IMR-90 (cell line): ENCODE measurements around the gene CD33. TPM values are rescaled to one million over a fixed set of nuclear protein-coding genes. Genes with fewer than 3 reads are reported as not detected.

Experiments used
- ATAC-seq: fragments of 200-7000 bp; cut with Tn5 transposase; 2 replicates; pipeline ENCODE4 v1.9.1; 2020; ENCODE audit warnings: low read depth, mild to moderate bottlenecking, moderate library complexity
- BruUV-seq: library from RNA; stranded (reverse); fragments of 400-500 nt; replicated peaks from 2 replicates; lab custom pipeline; 2021; lab: Mats Ljungman, UMichigan
- CTCF ChIA-PET: fragments of 300-600 bp; formaldehyde crosslinking; extraction: SDS; loops from one replicate; lab custom pipeline; 2021; ENCODE audit warnings: antibody characterized with exemption; lab: Yijun Ruan, JAX
- POLR2A ChIA-PET: fragments of 300-600 bp; sonication (Branson Sonifier 250); formaldehyde crosslinking; loops from one replicate; lab custom pipeline; 2022; ENCODE audit warnings: antibody characterized with exemption; ENCODE audit not compliant: unreplicated experiment; lab: Charles Lee
- DNase-seq: peaks from one replicate; pipeline ENCODE4 v3.0.0; 2013
- H2AFZ ChIP-seq: replicated peaks from 2 replicates; pipeline ENCODE3; 2013; ENCODE audit warnings: low read length, mild to moderate bottlenecking; ENCODE audit not compliant: poor library complexity
- H2AK5ac ChIP-seq: 2 replicates; pipeline ENCODE4 v1.6.1; 2013; ENCODE audit warnings: low read depth, low read length, inconsistent platforms
- H2AK9ac ChIP-seq: replicated peaks from 2 replicates; pipeline ENCODE3; 2013; ENCODE audit warnings: mild to moderate bottlenecking, low read depth, low read length, moderate library complexity; ENCODE audit not compliant: poor library complexity
- H2BK120ac ChIP-seq: 2 replicates; pipeline ENCODE4 v1.6.1; 2013; ENCODE audit warnings: low read depth, low read length, inconsistent platforms
- H2BK15ac ChIP-seq: 3 replicates; pipeline ENCODE4 v1.6.1; 2013; ENCODE audit warnings: low read depth, low read length, inconsistent platforms
- H2BK20ac ChIP-seq: 2 replicates; pipeline ENCODE4 v1.6.1; 2013; ENCODE audit warnings: low read depth, mild to moderate bottlenecking, inconsistent platforms, low read length, moderate library complexity
- H2BK5ac ChIP-seq: 2 replicates; pipeline ENCODE4 v1.6.1; 2013; ENCODE audit warnings: mild to moderate bottlenecking, low read depth, low read length, inconsistent platforms; ENCODE audit not compliant: poor library complexity, severe bottlenecking
- H3K14ac ChIP-seq: replicated peaks from 2 replicates; pipeline ENCODE4 v1.6.1; 2013; ENCODE audit warnings: low read depth, low read length, inconsistent platforms
- H3K18ac ChIP-seq: 2 replicates; pipeline ENCODE4 v1.6.1; 2013; ENCODE audit warnings: low read depth, low read length, control low read depth
- H3K23ac ChIP-seq: 2 replicates; pipeline ENCODE4 v1.6.1; 2013; ENCODE audit warnings: low read depth, low read length, inconsistent platforms
- H3K27ac ChIP-seq: 2 replicates; pipeline ENCODE4 v1.5.1; 2013; ENCODE audit warnings: mild to moderate bottlenecking, control low read depth, low read length; ENCODE audit not compliant: insufficient read depth
- H3K27me3 ChIP-seq: 2 replicates; pipeline ENCODE4 v1.6.1; 2013; ENCODE audit warnings: low read length; ENCODE audit not compliant: control insufficient read depth, insufficient read depth
- H3K36me3 ChIP-seq: 2 replicates; pipeline ENCODE4 v1.6.1; 2013; ENCODE audit warnings: low read length, mixed read lengths; ENCODE audit not compliant: control insufficient read depth, insufficient read depth
- H3K4ac ChIP-seq: 2 replicates; pipeline ENCODE4 v1.6.1; 2013; ENCODE audit warnings: low read depth, low read length, inconsistent platforms
- H3K4me1 ChIP-seq: 2 replicates; pipeline ENCODE4 v1.6.1; 2013; ENCODE audit warnings: low read length, mixed read lengths; ENCODE audit not compliant: control insufficient read depth, insufficient read depth
- H3K4me2 ChIP-seq: 2 replicates; pipeline ENCODE4 v1.6.1; 2013; ENCODE audit warnings: low read depth, mild to moderate bottlenecking, control low read depth, low read length, moderate library complexity
- H3K4me3 ChIP-seq: 2 replicates; pipeline ENCODE4 v1.5.1; 2013; ENCODE audit warnings: low read depth, mild to moderate bottlenecking, control low read depth, low read length, moderate library complexity; ENCODE audit not compliant: insufficient read depth
- H3K56ac ChIP-seq: 2 replicates; pipeline ENCODE4 v1.6.1; 2013; ENCODE audit warnings: low read length, inconsistent platforms; ENCODE audit not compliant: insufficient read depth; ENCODE audit errors: extremely low read depth
- H3K79me1 ChIP-seq, 2 experiments: 2 replicates each; pipeline ENCODE4 v1.6.1; 2013; ENCODE audit warnings: low read length in 2 of 2, inconsistent platforms in 1 of 2, low read depth in 1 of 2
- H3K9ac ChIP-seq: 2 replicates; pipeline ENCODE4 v1.6.1; 2013; ENCODE audit warnings: low read depth, low read length, control low read depth
- H3K9me1 ChIP-seq: 2 replicates; pipeline ENCODE4 v1.6.1; 2013; ENCODE audit warnings: low read length, inconsistent platforms; ENCODE audit not compliant: insufficient read depth
- H3K9me3 ChIP-seq: 2 replicates; pipeline ENCODE4 v1.6.1; 2013; ENCODE audit warnings: low read length; ENCODE audit not compliant: control insufficient read depth, insufficient read depth
- H4K20me1 ChIP-seq: 2 replicates; pipeline ENCODE4 v1.6.1; 2013; ENCODE audit warnings: low read length, inconsistent platforms; ENCODE audit not compliant: insufficient read depth
- H4K5ac ChIP-seq: 2 replicates; pipeline ENCODE4 v1.6.1; 2013; ENCODE audit warnings: mild to moderate bottlenecking, low read depth, low read length, control low read depth
- H4K8ac ChIP-seq, 2 experiments: 2 replicates each; pipeline ENCODE4 v1.6.1; 2013; ENCODE audit warnings: low read depth in 2 of 2, low read length in 2 of 2, control low read depth in 1 of 2, inconsistent platforms in 1 of 2
- H4K91ac ChIP-seq: 2 replicates; pipeline ENCODE4 v1.6.1; 2013; ENCODE audit warnings: low read depth, low read length, inconsistent platforms; ENCODE audit not compliant: insufficient read depth
- BHLHE40 ChIP-seq: fragments of 150-350 bp; IDR thresholded peaks from 2 replicates; pipeline ENCODE4 v1.6.1; 2016; ENCODE audit warnings: mild to moderate bottlenecking, low read depth, low read length
- CEBPB ChIP-seq: IDR thresholded peaks from 2 replicates; pipeline ENCODE4 v1.6.1; 2012; ENCODE audit warnings: low read depth, low read length, improper control_type of control experiment
- CHD1 ChIP-seq: IDR thresholded peaks from 2 replicates; pipeline ENCODE4 v1.6.1; 2012; ENCODE audit warnings: low read depth, low read length, improper control_type of control experiment
- FOS ChIP-seq: fragments of 150-350 bp; IDR thresholded peaks from 2 replicates; pipeline ENCODE4 v1.6.1; 2016; ENCODE audit warnings: low read depth, low read length
- MAFK ChIP-seq: IDR thresholded peaks from 2 replicates; pipeline ENCODE4 v1.6.1; 2012; ENCODE audit warnings: low read depth, low read length, improper control_type of control experiment
- MAZ ChIP-seq: IDR thresholded peaks from 2 replicates; pipeline ENCODE4 v1.6.1; 2012; ENCODE audit warnings: low read depth, mild to moderate bottlenecking, low read length, improper control_type of control experiment, moderate library complexity, borderline replicate concordance
- MXI1 ChIP-seq: IDR thresholded peaks from 2 replicates; pipeline ENCODE4 v1.6.1; 2012; ENCODE audit warnings: low read depth, mild to moderate bottlenecking, low read length, moderate library complexity, borderline replicate concordance
- NFE2L2 ChIP-seq: fragments of 150-350 bp; IDR thresholded peaks from 2 replicates; pipeline ENCODE4 v1.6.1; 2016; ENCODE audit warnings: low read depth, mild to moderate bottlenecking, low read length
- POLR2A ChIP-seq: IDR thresholded peaks from 2 replicates; pipeline ENCODE4 v1.6.1; 2012; ENCODE audit warnings: mild to moderate bottlenecking, low read depth, low read length
- RAD21 ChIP-seq: IDR thresholded peaks from 2 replicates; pipeline ENCODE4 v1.6.1; 2012; ENCODE audit warnings: low read length, improper control_type of control experiment
- RCOR1 ChIP-seq: IDR thresholded peaks from 2 replicates; pipeline ENCODE4 v1.6.1; 2012; ENCODE audit warnings: mild to moderate bottlenecking, low read length, improper control_type of control experiment; ENCODE audit not compliant: insufficient replicate concordance
- RFX5 ChIP-seq: IDR thresholded peaks from 2 replicates; pipeline ENCODE4 v1.8.0; 2012; ENCODE audit warnings: low read depth, mild to moderate bottlenecking, low read length, moderate library complexity
- SMC3 ChIP-seq: fragments of 150-350 bp; IDR thresholded peaks from 2 replicates; pipeline ENCODE4 v1.6.1; 2016; ENCODE audit warnings: low read depth, mild to moderate bottlenecking, antibody characterized with exemption, low read length, moderate library complexity
- WGBS, 2 experiments: methylation state at CpG; one replicate each; pipeline versions ENCODE4 v1.1.5 to v1.1.7; 2013; ENCODE audit warnings: missing lambda C conversion rate in 2 of 2; ENCODE audit not compliant: insufficient read length in 1 of 2; ENCODE audit errors: extremely low coverage in 2 of 2; 5-methylcytosine and 5-hydroxymethylcytosine counted together
- dilution Hi-C: fragments of 300-500 bp; cut with HindIII; formaldehyde crosslinking; loops from one replicate; pipeline ENCODE4 v1.14.3; 2018; ENCODE audit warnings: low sequenced_read_pairs; ENCODE audit not compliant: unreplicated experiment
- in situ Hi-C: fragments of 300-500 bp; cut with MboI; formaldehyde crosslinking; loops from 3 replicates; pipeline ENCODE4 v1.14.3; 2019; ENCODE audit warnings: low sequenced_read_pairs, inconsistent platforms, mixed read lengths
- intact Hi-C: fragments of 100-400 bp; cut with micrococcal nuclease; formaldehyde crosslinking; loops from 2 replicates; pipeline ENCODE4 v1.10.0; 2022
- polyA plus RNA-seq, 3 experiments: library from polyadenylated mRNA; depleted of rRNA; stranded (reverse); fragments of >200 nt; gene quantifications; 2 replicates each; pipeline ENCODE4 v1.2.3, GENCODE V29; 2012; ENCODE audit warnings: low replicate concordance in 1 of 3
- total RNA-seq: library from RNA; depleted of rRNA; stranded (reverse); fragments of >200 nt; gene quantifications from 2 replicates; pipeline ENCODE4 v1.2.3, GENCODE V29; 2012
- TF ChIP-seq, protein P1 (sequence below): fragments of 150-350 bp; IDR thresholded peaks from 2 replicates; pipeline ENCODE4 v1.6.1; 2016; ENCODE audit warnings: low read depth, mild to moderate bottlenecking, low read length, moderate library complexity, borderline replicate concordance
- TF ChIP-seq, protein P2 (sequence below): conservative IDR thresholded peaks from 2 replicates; pipeline ENCODE4 v1.5.1; 2012; ENCODE audit warnings: mild to moderate bottlenecking, low read depth, low read length, improper control_type of control experiment
- TF ChIP-seq, protein P3 (sequence below): fragments of 150-350 bp; IDR thresholded peaks from 2 replicates; pipeline ENCODE4 v1.6.1; 2017; ENCODE audit warnings: mild to moderate bottlenecking, antibody characterized with exemption, low read length, low read depth

Gene CD33
- total and polyA plus RNA-seq, 2 of the 4 experiments (the other 2 are of a cell fraction), result not detected

DNA sequence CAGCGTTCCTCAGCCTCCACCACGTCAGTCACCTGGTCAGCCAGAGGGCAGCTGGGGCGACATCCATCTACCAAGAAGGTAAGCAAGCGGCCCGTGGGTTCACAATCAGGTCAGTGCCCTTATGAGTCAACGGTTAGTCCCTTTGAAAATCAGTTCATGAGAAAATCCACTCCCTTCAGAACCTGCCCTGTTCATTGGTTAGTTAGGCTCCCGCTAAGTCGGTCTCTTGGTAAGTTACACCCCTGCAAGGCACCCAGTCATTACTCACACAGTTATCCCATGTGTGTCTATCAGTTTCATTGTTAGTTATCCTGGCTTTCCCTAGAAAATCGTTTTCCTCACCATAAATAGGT is 26.6 kb downstream of the CD33 start:
- Histone ChIP-seq H3K4ac (no peak overlapping the region), H3K4me3 (no peak overlapping the region), H4K8ac (no peak overlapping the region), H3K9me1 (no peaks in the 10 kb centered on the region), H3K79me1 (no peaks in the 10 kb centered on the region), H2AK9ac (no peak overlapping the region), H3K4me2 (no peak overlapping the region), H3K56ac (no peak overlapping the region), H4K5ac (no peak overlapping the region), H4K91ac (no peak overlapping the region), H3K9me3 (peaks cover 5% of the 10 kb centered on the region; the same call in 1 of the 2 replicates), H3K36me3 (no peaks in the 10 kb centered on the region), H3K4me1 (no peaks in the 10 kb centered on the region), H2BK15ac (no peak overlapping the region), H2BK120ac (no peak overlapping the region), H2AFZ (no peak overlapping the region), H3K14ac (no peak overlapping the region), H3K9ac (no peak overlapping the region), H3K27me3 (no peaks in the 10 kb centered on the region), H3K27ac (no peak overlapping the region), H3K18ac (no peak overlapping the region), H2BK20ac (no peak overlapping the region), H2AK5ac (no peak overlapping the region), H2BK5ac (no peak overlapping the region), H4K20me1 (no peaks in the 10 kb centered on the region), H3K23ac (no peak overlapping the region)
- ChIA-PET POLR2A (no interaction called here), CTCF (no interaction called here)
- no peak for ATAC-seq
- no peak for DNase-seq
- no TSS peak for BruUV-seq
- dilution Hi-C loops (no loop called here), intact Hi-C loops (no loop called here), in situ Hi-C loops (no loop called here)
- TF ChIP-seq POLR2A, result no peak
- no peak for TF ChIP-seq SMC3
- TF ChIP-seq, protein P1, sequence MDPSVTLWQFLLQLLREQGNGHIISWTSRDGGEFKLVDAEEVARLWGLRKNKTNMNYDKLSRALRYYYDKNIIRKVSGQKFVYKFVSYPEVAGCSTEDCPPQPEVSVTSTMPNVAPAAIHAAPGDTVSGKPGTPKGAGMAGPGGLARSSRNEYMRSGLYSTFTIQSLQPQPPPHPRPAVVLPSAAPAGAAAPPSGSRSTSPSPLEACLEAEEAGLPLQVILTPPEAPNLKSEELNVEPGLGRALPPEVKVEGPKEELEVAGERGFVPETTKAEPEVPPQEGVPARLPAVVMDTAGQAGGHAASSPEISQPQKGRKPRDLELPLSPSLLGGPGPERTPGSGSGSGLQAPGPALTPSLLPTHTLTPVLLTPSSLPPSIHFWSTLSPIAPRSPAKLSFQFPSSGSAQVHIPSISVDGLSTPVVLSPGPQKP, result no peak
- no peak for TF ChIP-seq MXI1
- TF ChIP-seq RFX5, result no peak
- no peak for TF ChIP-seq CEBPB
- TF ChIP-seq RCOR1, result no peak
- TF ChIP-seq CHD1, result no peak
- TF ChIP-seq RAD21, result no peak
- TF ChIP-seq MAZ, result no peak
- TF ChIP-seq, protein P2, sequence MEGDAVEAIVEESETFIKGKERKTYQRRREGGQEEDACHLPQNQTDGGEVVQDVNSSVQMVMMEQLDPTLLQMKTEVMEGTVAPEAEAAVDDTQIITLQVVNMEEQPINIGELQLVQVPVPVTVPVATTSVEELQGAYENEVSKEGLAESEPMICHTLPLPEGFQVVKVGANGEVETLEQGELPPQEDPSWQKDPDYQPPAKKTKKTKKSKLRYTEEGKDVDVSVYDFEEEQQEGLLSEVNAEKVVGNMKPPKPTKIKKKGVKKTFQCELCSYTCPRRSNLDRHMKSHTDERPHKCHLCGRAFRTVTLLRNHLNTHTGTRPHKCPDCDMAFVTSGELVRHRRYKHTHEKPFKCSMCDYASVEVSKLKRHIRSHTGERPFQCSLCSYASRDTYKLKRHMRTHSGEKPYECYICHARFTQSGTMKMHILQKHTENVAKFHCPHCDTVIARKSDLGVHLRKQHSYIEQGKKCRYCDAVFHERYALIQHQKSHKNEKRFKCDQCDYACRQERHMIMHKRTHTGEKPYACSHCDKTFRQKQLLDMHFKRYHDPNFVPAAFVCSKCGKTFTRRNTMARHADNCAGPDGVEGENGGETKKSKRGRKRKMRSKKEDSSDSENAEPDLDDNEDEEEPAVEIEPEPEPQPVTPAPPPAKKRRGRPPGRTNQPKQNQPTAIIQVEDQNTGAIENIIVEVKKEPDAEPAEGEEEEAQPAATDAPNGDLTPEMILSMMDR, result no peak
- TF ChIP-seq BHLHE40, result no peak
- TF ChIP-seq MAFK, result no peak
- TF ChIP-seq FOS, result no peak
- TF ChIP-seq, protein P3, sequence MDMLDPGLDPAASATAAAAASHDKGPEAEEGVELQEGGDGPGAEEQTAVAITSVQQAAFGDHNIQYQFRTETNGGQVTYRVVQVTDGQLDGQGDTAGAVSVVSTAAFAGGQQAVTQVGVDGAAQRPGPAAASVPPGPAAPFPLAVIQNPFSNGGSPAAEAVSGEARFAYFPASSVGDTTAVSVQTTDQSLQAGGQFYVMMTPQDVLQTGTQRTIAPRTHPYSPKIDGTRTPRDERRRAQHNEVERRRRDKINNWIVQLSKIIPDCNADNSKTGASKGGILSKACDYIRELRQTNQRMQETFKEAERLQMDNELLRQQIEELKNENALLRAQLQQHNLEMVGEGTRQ, result no peak
- no peak for TF ChIP-seq NFE2L2
- 65% methylated on average over 5 of the region's 9 CpGs; no CpG with 5 or more reads in 1 of the 2 experiments for WGBS, 2 experiments
